GM23338 (cell line): ENCODE results near the gene CAMTA1. TPM values are rescaled to one million over a fixed set of nuclear protein-coding genes. Genes with fewer than 3 reads are reported as not detected.

Source experiments
- ATAC-seq: fragments of 200-7000 bp; cut with Tn5 transposase; 3 replicates; pipeline ENCODE4 v1.9.1; 2020
- DNase-seq: peaks from one replicate; pipeline ENCODE4 v3.0.0-alpha.2; 2015; ENCODE audit warnings: low spot score
- H2AFZ ChIP-seq: fragments of 200-600 bp; sonication (generic); 2 replicates; pipeline ENCODE4 v1.8.0; 2016; ENCODE audit warnings: antibody characterized with exemption, mild to moderate bottlenecking, moderate library complexity
- H3F3A ChIP-seq: fragments of 200-600 bp; sonication (generic); replicated peaks from 2 replicates; pipeline ENCODE4 v1.8.0; 2017; ENCODE audit warnings: antibody characterized with exemption, mixed run types, low read depth
- H3K27ac ChIP-seq: fragments of 200-600 bp; sonication (generic); 2 replicates; pipeline ENCODE4 v1.6.1; 2016; ENCODE audit warnings: low read depth
- H3K27me3 ChIP-seq: fragments of 200-600 bp; sonication (generic); 2 replicates; pipeline ENCODE4 v1.8.0; 2016; ENCODE audit warnings: mild to moderate bottlenecking, mixed run types, moderate library complexity; ENCODE audit not compliant: insufficient read depth
- H3K36me3 ChIP-seq: fragments of 200-600 bp; sonication (generic); 2 replicates; pipeline ENCODE4 v1.8.0; 2016; ENCODE audit warnings: mild to moderate bottlenecking; ENCODE audit not compliant: insufficient read depth
- H3K4me1 ChIP-seq: fragments of 200-600 bp; sonication (generic); 2 replicates; pipeline ENCODE4 v1.8.0; 2016; ENCODE audit warnings: mild to moderate bottlenecking, moderate library complexity; ENCODE audit not compliant: insufficient read depth
- H3K4me2 ChIP-seq: fragments of 200-600 bp; sonication (generic); 2 replicates; pipeline ENCODE4 v1.7.1; 2017; ENCODE audit warnings: mixed run types
- H3K4me3 ChIP-seq: fragments of 200-600 bp; sonication (generic); 2 replicates; pipeline ENCODE4 v1.6.1; 2016; ENCODE audit warnings: mixed run types
- H3K79me2 ChIP-seq: fragments of 200-600 bp; sonication (generic); replicated peaks from 2 replicates; pipeline ENCODE4 v1.8.0; 2017; ENCODE audit warnings: mild to moderate bottlenecking; ENCODE audit not compliant: insufficient read depth
- H3K9me2 ChIP-seq: fragments of 200-600 bp; sonication (generic); 2 replicates; pipeline ENCODE4 v1.8.0; 2017; ENCODE audit not compliant: insufficient read depth
- H4K20me1 ChIP-seq: fragments of 200-600 bp; sonication (generic); replicated peaks from 2 replicates; pipeline ENCODE4 v1.8.0; 2017; ENCODE audit warnings: mild to moderate bottlenecking; ENCODE audit not compliant: insufficient read depth
- H3K27ac Mint-ChIP-seq: 2 replicates; pipeline ENCODE4 v1.8.0; 2020; ENCODE audit warnings: inconsistent platforms, mild to moderate bottlenecking, moderate library complexity, mixed read lengths
- H3K27me3 Mint-ChIP-seq: 3 replicates; pipeline ENCODE4 v1.8.0; 2022; ENCODE audit warnings: low read depth, mild to moderate bottlenecking, moderate library complexity, mixed read lengths, inconsistent platforms; ENCODE audit not compliant: insufficient read depth, poor library complexity
- H3K36me3 Mint-ChIP-seq: 3 replicates; pipeline ENCODE4 v1.8.0; 2021; ENCODE audit warnings: low read depth, mild to moderate bottlenecking, inconsistent platforms, moderate library complexity, mixed read lengths
- H3K4me1 Mint-ChIP-seq: 3 replicates; pipeline ENCODE4 v1.8.0; 2020; ENCODE audit warnings: mild to moderate bottlenecking, inconsistent platforms, mixed read lengths
- H3K4me3 Mint-ChIP-seq: 3 replicates; pipeline ENCODE4 v1.8.0; 2021; ENCODE audit warnings: moderate library complexity, mild to moderate bottlenecking, inconsistent platforms, mixed read lengths
- H3K9me3 Mint-ChIP-seq: 3 replicates; pipeline ENCODE4 v1.8.0; 2020; ENCODE audit warnings: moderate library complexity, mild to moderate bottlenecking, inconsistent platforms, mixed read lengths
- CREB1 ChIP-seq: fragments of 250-450 bp; sonication (Bioruptor Pico); IDR thresholded peaks from 2 replicates; pipeline ENCODE4 v1.5.0; 2020; ENCODE audit warnings: low read depth, mild to moderate bottlenecking, moderate library complexity
- ETS1 ChIP-seq: IDR thresholded peaks from 2 replicates; pipeline ENCODE4 v1.6.1; 2016; ENCODE audit warnings: antibody characterized with exemption
- EZH2 ChIP-seq: fragments of 200-600 bp; sonication (generic); IDR thresholded peaks from one replicate; pipeline ENCODE4 v1.8.0; 2017; ENCODE audit warnings: antibody characterized with exemption, mild to moderate bottlenecking, low read depth; ENCODE audit not compliant: unreplicated experiment
- EZH2phosphoT487 ChIP-seq: fragments of 200-600 bp; sonication (generic); IDR thresholded peaks from one replicate; pipeline ENCODE4 v1.8.1; 2018; ENCODE audit warnings: antibody characterized with exemption; ENCODE audit not compliant: unreplicated experiment
- JUNB ChIP-seq: IDR thresholded peaks from one replicate; pipeline ENCODE4 v1.6.1; 2016; ENCODE audit warnings: antibody characterized with exemption; ENCODE audit not compliant: unreplicated experiment
- NANOG ChIP-seq: IDR thresholded peaks from 2 replicates; pipeline ENCODE4 v1.6.1; 2016; ENCODE audit warnings: antibody characterized with exemption, borderline replicate concordance
- STAT1 ChIP-seq: IDR thresholded peaks from one replicate; pipeline ENCODE4 v1.6.1; 2016; ENCODE audit warnings: antibody characterized with exemption; ENCODE audit not compliant: unreplicated experiment
- ZNF331 ChIP-seq: fragments of 250-450 bp; sonication (Bioruptor Pico); IDR thresholded peaks from 2 replicates; pipeline ENCODE4 v1.5.0; 2020; ENCODE audit warnings: low read depth, mild to moderate bottlenecking, moderate library complexity
- ZNF462 ChIP-seq: fragments of 250-450 bp; sonication (Bioruptor Pico); IDR thresholded peaks from 2 replicates; pipeline ENCODE4 v1.5.0; 2020; ENCODE audit warnings: mild to moderate bottlenecking, moderate library complexity
- polyA plus RNA-seq: library from polyadenylated mRNA; unstranded; fragments of >200 nt; fragmentation: Nextera tagmentation; extraction: Ambion mirVana; gene quantifications from 2 replicates; pipeline ENCODE4 v1.2.1, GENCODE V29; 2016
- total RNA-seq: library from RNA; depleted of rRNA; stranded (reverse); fragments of >200 nt; shearing (Covaris generic); gene quantifications from 2 replicates; pipeline ENCODE4 v1.2.3, GENCODE V29; 2014
- TF ChIP-seq, protein P1 (sequence below), 2 experiments: fragments of 200-600 bp in 1 of 2; sonication (generic) in 1 of 2; conservative IDR thresholded peaks; 2 replicates each; pipeline versions ENCODE4 v1.5.1 to v1.6.1; 2016 to 2017; ENCODE audit warnings: antibody characterized with exemption in 2 of 2, low read depth in 2 of 2, mild to moderate bottlenecking in 2 of 2, moderate library complexity in 1 of 2

Gene CAMTA1
- total and polyA plus RNA-seq, 2 experiments from 2014 or later: 115 to 519 TPM

DNA sequence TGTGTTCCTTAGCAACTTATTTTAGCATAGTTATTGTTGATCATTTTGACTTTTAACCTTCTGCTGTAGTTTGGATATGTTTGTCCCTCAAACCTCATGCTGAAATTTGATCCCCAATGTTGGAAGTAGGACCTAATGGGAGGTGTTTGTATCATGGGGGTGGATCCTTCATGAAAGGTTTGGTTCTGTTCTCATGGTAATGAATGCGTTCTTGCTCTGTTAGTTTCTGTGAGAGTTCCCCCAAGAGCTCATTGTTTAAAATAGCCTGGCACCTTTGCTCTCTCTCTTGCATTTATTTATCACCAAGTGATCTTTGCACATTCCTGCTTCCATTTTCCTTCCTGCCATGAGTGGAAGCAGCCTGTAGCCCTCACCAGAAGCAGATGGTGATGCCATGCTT lies 613.7 kb downstream of the CAMTA1 start (continued):
- TF ChIP-seq, protein P1, sequence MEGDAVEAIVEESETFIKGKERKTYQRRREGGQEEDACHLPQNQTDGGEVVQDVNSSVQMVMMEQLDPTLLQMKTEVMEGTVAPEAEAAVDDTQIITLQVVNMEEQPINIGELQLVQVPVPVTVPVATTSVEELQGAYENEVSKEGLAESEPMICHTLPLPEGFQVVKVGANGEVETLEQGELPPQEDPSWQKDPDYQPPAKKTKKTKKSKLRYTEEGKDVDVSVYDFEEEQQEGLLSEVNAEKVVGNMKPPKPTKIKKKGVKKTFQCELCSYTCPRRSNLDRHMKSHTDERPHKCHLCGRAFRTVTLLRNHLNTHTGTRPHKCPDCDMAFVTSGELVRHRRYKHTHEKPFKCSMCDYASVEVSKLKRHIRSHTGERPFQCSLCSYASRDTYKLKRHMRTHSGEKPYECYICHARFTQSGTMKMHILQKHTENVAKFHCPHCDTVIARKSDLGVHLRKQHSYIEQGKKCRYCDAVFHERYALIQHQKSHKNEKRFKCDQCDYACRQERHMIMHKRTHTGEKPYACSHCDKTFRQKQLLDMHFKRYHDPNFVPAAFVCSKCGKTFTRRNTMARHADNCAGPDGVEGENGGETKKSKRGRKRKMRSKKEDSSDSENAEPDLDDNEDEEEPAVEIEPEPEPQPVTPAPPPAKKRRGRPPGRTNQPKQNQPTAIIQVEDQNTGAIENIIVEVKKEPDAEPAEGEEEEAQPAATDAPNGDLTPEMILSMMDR (conservative IDR thresholded peaks at IDR 0.05; ENCODE audit: low read depth in 2 of 2): no peak
- TF ChIP-seq EZH2: no peak
- TF ChIP-seq ETS1: no peak
- TF ChIP-seq NANOG: no peak
- no peak for TF ChIP-seq JUNB
- TF ChIP-seq ZNF331 (CRISPR knock-in tag): no peak
- no peak for TF ChIP-seq EZH2phosphoT487

GRCh38 chr1:7399514-7400125 lies 614.4 kb downstream of the CAMTA1 start:
- Histone ChIP-seq H3K36me3 (no peaks in the 10 kb centered on the region), H3K27ac (peak overlapping the region; percentile 74), H3K79me2 (no peaks in the 10 kb centered on the region), H3F3A (no peaks in the 10 kb centered on the region), H3K9me2 (no peaks in the 10 kb centered on the region; the same call in 1 of the 2 replicates), H2AFZ (no peak overlapping the region), H3K27me3 (no peaks in the 10 kb centered on the region), H4K20me1 (no peaks in the 10 kb centered on the region), H3K4me3 (no peak overlapping the region), H3K4me2 (no peak overlapping the region), H3K4me1 (no peaks in the 10 kb centered on the region)
- H3K4me3 Mint-ChIP-seq: no peak overlapping the region
- ATAC-seq (no peak), DNase-seq (no peak)
- H3K4me1 Mint-ChIP-seq: peaks cover 18% of the 10 kb centered on the region; the same call in 2 of the 3 replicates
- peaks cover 50% of the 10 kb centered on the region for H3K9me3 Mint-ChIP-seq
- peaks cover 44% of the 10 kb centered on the region for H3K36me3 Mint-ChIP-seq
- no peak overlapping the region for H3K27ac Mint-ChIP-seq
- H3K27me3 Mint-ChIP-seq: no peaks in the 10 kb centered on the region
- TF ChIP-seq, protein P1 (conservative IDR thresholded peaks at IDR 0.05; ENCODE audit: low read depth in 2 of 2): no peak
- TF ChIP-seq STAT1: no peak
- TF ChIP-seq CREB1 (CRISPR knock-in tag): no peak
- no peak for TF ChIP-seq ZNF462
- no peak for TF ChIP-seq JUNB
- TF ChIP-seq EZH2phosphoT487: no peak
